Psoas muscle (tissue), 8 donors: Measurements from ENCODE around the gene R3HDM2. TPM values are rescaled to one million over a fixed set of nuclear protein-coding genes. Genes with fewer than 3 reads are reported as not detected.

Experiments used
- ATAC-seq, 4 donors: fragments of 200-7000 bp; cut with Tn5 transposase; one replicate each; pipeline ENCODE4 v1.9.1; 2020; ENCODE audit warnings: moderate library complexity in 3 of 4, mild to moderate bottlenecking in 2 of 4
- DNase-seq, 2 donors: peaks; one replicate each; pipeline ENCODE4 v3.0.0-alpha.2; 2020
- H3K27ac ChIP-seq: fragments of 200-600 bp; one replicate; pipeline ENCODE4 v1.8.0; 2022
- H3K27me3 ChIP-seq, 3 donors: fragments of 200-600 bp in 1 of 3; one replicate each; pipeline versions ENCODE4 v1.6.1 to v1.8.0; 2013 to 2022; ENCODE audit warnings: low read length in 2 of 3, mild to moderate bottlenecking in 2 of 3, moderate library complexity in 1 of 3; ENCODE audit not compliant: insufficient read depth in 3 of 3
- H3K36me3 ChIP-seq, 2 donors: fragments of 200-600 bp in 1 of 2; one replicate each; pipeline versions ENCODE4 v1.6.1 to v1.8.0; 2013 to 2022; ENCODE audit warnings: low read depth in 1 of 2, mild to moderate bottlenecking in 1 of 2, moderate library complexity in 1 of 2; ENCODE audit not compliant: insufficient read depth in 1 of 2
- H3K4me1 ChIP-seq: fragments of 200-600 bp; one replicate; pipeline ENCODE4 v1.8.0; 2022
- H3K4me3 ChIP-seq: fragments of 200-600 bp; one replicate; pipeline ENCODE4 v1.8.0; 2022; ENCODE audit warnings: mild to moderate bottlenecking
- H3K9me3 ChIP-seq: fragments of 200-600 bp; one replicate; pipeline ENCODE4 v1.8.0; 2022
- WGBS, 3 donors: extraction: QIAGEN DNeasy Blood & Tissue Kit; methylation state at CpG; one replicate each; pipeline versions ENCODE4 v1.1.6 to v1.1.7; 2013; 5-methylcytosine and 5-hydroxymethylcytosine counted together
- intact Hi-C, 2 donors: fragments of 100-400 bp; cut with DNase I; formaldehyde crosslinking; loops; one replicate each; pipeline versions ENCODE4 v1.11.0 to v1.14.2; 2022
- polyA plus RNA-seq, 3 donors: library from polyadenylated mRNA; stranded (reverse); fragments of 200-250 nt; gene quantifications; one replicate each; pipeline ENCODE4 v1.2.3, GENCODE V29; 2013
- total RNA-seq, 4 donors: library from RNA; stranded (reverse); fragmentation: NEBNext Ultra II Directional in 2 of 4; extraction: Animal tissue kit (Norgen Biotek cat#: 25700) in 2 of 4; gene quantifications; one replicate each; pipeline versions ENCODE4 v1.2.1 to v1.2.4, GENCODE V29; 2021 to 2023
- TF ChIP-seq, protein P1 (sequence below): fragments of 200-600 bp; IDR thresholded peaks from one replicate; pipeline ENCODE4 v1.8.0; 2022; ENCODE audit warnings: antibody characterized with exemption
- donor health status: healthy with polysubstance abuse.
- donor health status: DM: no; HTN: no; CAD: no; lungs with moderate emphysema.
- donor health status: Bipolar disorder and iron deficiency.
- donor health status: healthy.
- donor health status: DM: yes; HTN: yes; CAD: no.
- donor health status: DM: no; HTN: no; CAD: no.
- donor health status: DM: no; HTN: no; CAD: no.
- donor health status: DM: yes; HTN: yes; CAD: no.

R3HDM2 gene
- total and polyA plus RNA-seq, 7 donors, result 12.1 to 64.9 (median 41.4) TPM

DNA sequence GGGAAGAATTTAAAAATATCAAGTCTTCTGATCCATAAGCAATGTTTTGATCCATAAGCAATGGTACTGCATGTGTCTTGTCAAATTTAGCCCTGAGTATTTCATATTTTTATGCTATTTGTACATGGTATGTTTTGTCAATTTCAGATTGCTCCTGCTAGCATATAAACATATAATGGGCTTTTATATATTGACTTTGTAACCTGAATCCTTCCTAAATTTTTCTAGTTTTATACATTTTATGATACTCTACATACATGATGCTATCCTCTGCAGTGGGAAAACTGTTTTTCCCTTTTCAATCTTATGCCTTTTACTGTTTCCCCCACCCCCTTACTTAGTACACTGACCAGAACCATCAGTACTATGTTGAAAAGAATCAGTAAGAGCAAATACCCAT is 75.1 kb downstream of the R3HDM2 start:
- H3K9me3 ChIP-seq, result no peaks in the 10 kb centered on the region
- no peak overlapping the region for H3K4me3 ChIP-seq
- no peak for DNase-seq
- H3K27me3 ChIP-seq, result no peaks in the 10 kb centered on the region
- no peaks in the 10 kb centered on the region for H3K4me1 ChIP-seq
- intact Hi-C loops, result no loop called here
- H3K36me3 ChIP-seq, result peaks cover 0 to 5% of the 10 kb centered on the region in 2 donors
- TF ChIP-seq, protein P1, sequence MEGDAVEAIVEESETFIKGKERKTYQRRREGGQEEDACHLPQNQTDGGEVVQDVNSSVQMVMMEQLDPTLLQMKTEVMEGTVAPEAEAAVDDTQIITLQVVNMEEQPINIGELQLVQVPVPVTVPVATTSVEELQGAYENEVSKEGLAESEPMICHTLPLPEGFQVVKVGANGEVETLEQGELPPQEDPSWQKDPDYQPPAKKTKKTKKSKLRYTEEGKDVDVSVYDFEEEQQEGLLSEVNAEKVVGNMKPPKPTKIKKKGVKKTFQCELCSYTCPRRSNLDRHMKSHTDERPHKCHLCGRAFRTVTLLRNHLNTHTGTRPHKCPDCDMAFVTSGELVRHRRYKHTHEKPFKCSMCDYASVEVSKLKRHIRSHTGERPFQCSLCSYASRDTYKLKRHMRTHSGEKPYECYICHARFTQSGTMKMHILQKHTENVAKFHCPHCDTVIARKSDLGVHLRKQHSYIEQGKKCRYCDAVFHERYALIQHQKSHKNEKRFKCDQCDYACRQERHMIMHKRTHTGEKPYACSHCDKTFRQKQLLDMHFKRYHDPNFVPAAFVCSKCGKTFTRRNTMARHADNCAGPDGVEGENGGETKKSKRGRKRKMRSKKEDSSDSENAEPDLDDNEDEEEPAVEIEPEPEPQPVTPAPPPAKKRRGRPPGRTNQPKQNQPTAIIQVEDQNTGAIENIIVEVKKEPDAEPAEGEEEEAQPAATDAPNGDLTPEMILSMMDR, result no peak
- H3K27ac ChIP-seq, result no peak overlapping the region
- no peak for ATAC-seq

DNA sequence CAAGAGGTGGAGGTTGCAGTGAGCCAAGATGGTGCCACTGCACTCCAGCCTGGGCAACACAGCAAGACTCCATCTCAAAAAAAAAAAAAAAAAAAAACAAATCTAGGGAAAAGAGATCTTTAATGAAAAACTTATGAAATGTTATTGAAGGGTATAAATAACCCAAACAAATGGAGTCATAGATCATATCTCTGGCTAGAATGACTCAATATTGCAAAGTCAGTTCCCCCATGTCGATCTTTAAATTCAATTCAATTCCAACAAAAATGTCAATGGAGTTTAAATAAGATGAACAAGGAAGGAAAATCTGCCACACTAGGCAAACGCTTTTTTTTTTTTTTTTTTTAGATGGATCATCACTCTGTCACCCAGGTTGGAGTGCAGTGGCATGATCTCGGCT is 78.7 kb downstream of the R3HDM2 start:
- Histone ChIP-seq H3K27ac (no peak overlapping the region), H3K4me1 (no peaks in the 10 kb centered on the region), H3K27me3 (no peaks in the 10 kb centered on the region), H3K9me3 (no peaks in the 10 kb centered on the region), H3K4me3 (no peak overlapping the region), H3K36me3 (peaks cover 0 to 9% of the 10 kb centered on the region in 2 donors)
- TF ChIP-seq, protein P1, result no peak
- WGBS, 3 donors, result 88 to 92% (median 90%) methylated on average over 3 of the region's 3 CpGs
- ATAC-seq, result no peak
- DNase-seq, result no peak
- intact Hi-C loops, result no loop called here

GRCh38 chr12:57347284-57347683 is 83.6 kb downstream of the R3HDM2 start:
- TF ChIP-seq, protein P1, result no peak
- no peak overlapping the region for H3K27ac ChIP-seq
- intact Hi-C loops, result no loop called here
- no peaks in the 10 kb centered on the region for H3K4me1 ChIP-seq
- ATAC-seq, result no peak
- no peaks in the 10 kb centered on the region for H3K9me3 ChIP-seq
- no peaks in the 10 kb centered on the region for H3K27me3 ChIP-seq
- no peak for DNase-seq
- no peak overlapping the region for H3K4me3 ChIP-seq
- peaks cover 0 to 9% of the 10 kb centered on the region in 2 donors for H3K36me3 ChIP-seq

DNA sequence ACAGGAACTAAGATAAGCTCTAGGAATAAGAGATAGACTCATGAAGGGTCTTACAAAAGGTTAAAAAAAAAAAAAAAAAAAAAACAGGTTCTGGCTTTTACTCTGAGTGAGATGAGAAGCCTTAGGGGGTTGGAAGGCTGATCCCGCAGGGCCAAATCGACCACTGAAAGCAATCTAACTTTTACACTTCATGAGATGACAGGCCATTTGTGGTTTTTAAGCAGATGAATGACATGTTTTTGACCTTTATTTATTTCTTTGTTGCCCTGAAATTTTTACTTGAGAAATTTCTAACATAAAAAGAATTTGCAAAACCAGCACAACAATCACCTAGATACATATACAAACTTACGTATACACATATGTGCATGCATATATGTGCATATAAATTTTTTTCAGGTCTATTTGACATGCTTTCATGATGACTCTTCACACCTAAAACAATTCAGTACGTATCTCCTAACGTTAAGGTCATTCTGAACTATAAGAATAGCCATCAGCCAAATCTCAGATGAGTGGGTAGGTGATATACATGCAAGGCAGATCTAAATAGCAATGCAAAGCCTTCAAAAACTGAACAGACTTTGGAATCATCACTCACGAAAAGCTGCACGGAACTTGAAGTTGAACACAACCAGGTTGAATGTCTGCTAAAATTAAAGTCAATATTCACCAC is 87.0 kb downstream of the R3HDM2 start:
- no peaks in the 10 kb centered on the region for H3K9me3 ChIP-seq
- 85% methylated on average over 7 of the region's 7 CpGs for WGBS, 3 donors

More for the DNA sequence above, 87.0 kb downstream of the R3HDM2 start:
- DNase-seq, result no peak
- Histone ChIP-seq H3K27me3 (no peaks in the 10 kb centered on the region), H3K4me1 (peaks cover 10% of the 10 kb centered on the region), H3K4me3 (no peak overlapping the region), H3K27ac (no peak overlapping the region), H3K36me3 (peaks cover 0 to 4% of the 10 kb centered on the region in 2 donors)
- ATAC-seq, result no peak
- TF ChIP-seq, protein P1, result no peak
- intact Hi-C loops, result no loop called here
